Prostate gland (tissue), 2 donors: ENCODE data around the gene FALEC. TPM values are rescaled to one million over a fixed set of nuclear protein-coding genes. Genes with fewer than 3 reads are reported as not detected.
A peak's percentile ranks its signal among the peaks of the same experiment; 100 is the strongest.

Experiments
- DNase-seq: peaks from one replicate; pipeline ENCODE4 v3.0.0-alpha.2; 2019; ENCODE audit warnings: low spot score
- H3K27ac ChIP-seq, 2 donors: fragments of 200-600 bp; sonication (generic); 2 replicates each; pipeline ENCODE4 v1.5.1; 2017 to 2019
- H3K27me3 ChIP-seq: fragments of 200-600 bp; sonication (generic); replicated peaks from 2 replicates; pipeline ENCODE4 v1.5.1; 2019; ENCODE audit not compliant: insufficient read depth
- H3K36me3 ChIP-seq, 2 donors: fragments of 200-600 bp; sonication (generic); 1 replicate in 1 of 2; 2 replicates in 1 of 2; pipeline versions ENCODE4 v1.5.1 to v1.8.1; 2017 to 2019
- H3K4me1 ChIP-seq: fragments of 200-600 bp; sonication (generic); replicated peaks from 2 replicates; pipeline ENCODE4 v1.5.1; 2019
- H3K4me3 ChIP-seq, 2 donors: fragments of 200-600 bp; sonication (generic); 2 replicates each; pipeline ENCODE4 v1.5.1; 2017 to 2019
- H3K9me3 ChIP-seq: fragments of 200-600 bp; sonication (generic); 2 replicates; pipeline ENCODE4 v1.5.1; 2017
- POLR2A ChIP-seq: fragments of 450-650 bp; IDR thresholded peaks from one replicate; pipeline ENCODE4 v1.6.1; 2016; ENCODE audit warnings: antibody characterized with exemption, mild to moderate bottlenecking
- POLR2AphosphoS5 ChIP-seq: sonication (generic); formaldehyde crosslinking; IDR thresholded peaks from one replicate; pipeline ENCODE4 v1.6.1; 2017; ENCODE audit warnings: antibody characterized with exemption
- WGBS: methylation state at CpG from one replicate; pipeline ENCODE4 v1.1.5; 2018; 5-methylcytosine and 5-hydroxymethylcytosine counted together
- intact Hi-C: fragments of 100-400 bp; cut with DNase I; formaldehyde crosslinking; loops from one replicate; pipeline ENCODE4 v1.14.2; 2022
- total RNA-seq, 2 donors: library from RNA; depleted of rRNA; stranded (reverse); fragments of >200 nt; gene quantifications; one replicate each; pipeline ENCODE4 v1.1.0, GENCODE V29; 2016
- TF ChIP-seq, protein P1 (sequence below), 4 experiments: fragments of 200-600 bp in 2 of 4; fragments of 450-650 bp in 2 of 4; sonication (generic) in 2 of 4; IDR thresholded peaks; 1 replicate in 3 of 4; 2 replicates in 1 of 4; pipeline ENCODE4 v1.5.1; 2016 to 2019; ENCODE audit warnings: antibody characterized with exemption in 4 of 4, mild to moderate bottlenecking in 2 of 4, moderate library complexity in 2 of 4

The FALEC gene
- total RNA-seq, 2 donors from 2014 or later, result not detected

DNA sequence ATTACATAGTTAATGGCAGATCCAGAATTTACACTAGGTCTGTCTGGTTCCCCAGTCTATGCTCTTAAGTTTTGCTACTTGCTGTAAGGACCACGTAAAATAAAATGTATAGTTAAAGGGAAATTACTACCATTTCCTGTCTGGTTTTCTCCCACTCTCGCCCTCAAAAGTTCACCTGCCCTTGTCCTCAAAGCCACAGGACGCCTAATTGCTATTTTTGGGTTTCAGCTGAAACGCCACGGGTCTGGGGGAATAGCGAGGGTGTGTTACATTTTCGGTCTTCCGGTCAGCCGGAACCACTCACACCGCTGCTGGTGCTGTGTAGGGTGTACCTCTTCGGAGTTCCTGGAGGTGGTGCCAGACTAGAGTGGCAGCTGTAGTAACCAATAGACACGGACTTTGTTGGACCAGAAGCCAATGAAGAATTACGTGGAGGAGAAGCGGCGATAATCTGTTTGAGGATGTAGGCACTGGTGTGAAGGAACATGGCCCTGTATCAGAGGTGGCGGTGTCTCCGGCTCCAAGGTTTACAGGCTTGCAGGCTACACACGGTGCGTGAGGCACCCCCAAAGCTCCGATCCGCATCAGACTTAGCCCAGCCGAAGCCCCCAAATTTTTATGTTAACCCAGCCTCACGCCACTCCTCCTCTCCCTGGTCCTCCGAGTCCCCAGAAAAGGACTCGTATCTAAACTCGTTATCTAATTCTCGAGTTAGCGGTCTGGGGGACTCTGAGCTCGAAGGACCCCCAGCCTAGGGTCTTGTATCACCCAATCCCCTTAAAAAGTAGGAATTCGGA lies 28.4 kb upstream of the FALEC start, which contains the start of gene TARS2:
TARS2 (plus strand) TSS at position 454 of the 797 bp plus-strand sequence; CDS start at position 486, 32 bp downstream.
- TF ChIP-seq POLR2AphosphoS5 (peak; percentile 97), POLR2A (peak; percentile 60)
- TF ChIP-seq, protein P1, sequence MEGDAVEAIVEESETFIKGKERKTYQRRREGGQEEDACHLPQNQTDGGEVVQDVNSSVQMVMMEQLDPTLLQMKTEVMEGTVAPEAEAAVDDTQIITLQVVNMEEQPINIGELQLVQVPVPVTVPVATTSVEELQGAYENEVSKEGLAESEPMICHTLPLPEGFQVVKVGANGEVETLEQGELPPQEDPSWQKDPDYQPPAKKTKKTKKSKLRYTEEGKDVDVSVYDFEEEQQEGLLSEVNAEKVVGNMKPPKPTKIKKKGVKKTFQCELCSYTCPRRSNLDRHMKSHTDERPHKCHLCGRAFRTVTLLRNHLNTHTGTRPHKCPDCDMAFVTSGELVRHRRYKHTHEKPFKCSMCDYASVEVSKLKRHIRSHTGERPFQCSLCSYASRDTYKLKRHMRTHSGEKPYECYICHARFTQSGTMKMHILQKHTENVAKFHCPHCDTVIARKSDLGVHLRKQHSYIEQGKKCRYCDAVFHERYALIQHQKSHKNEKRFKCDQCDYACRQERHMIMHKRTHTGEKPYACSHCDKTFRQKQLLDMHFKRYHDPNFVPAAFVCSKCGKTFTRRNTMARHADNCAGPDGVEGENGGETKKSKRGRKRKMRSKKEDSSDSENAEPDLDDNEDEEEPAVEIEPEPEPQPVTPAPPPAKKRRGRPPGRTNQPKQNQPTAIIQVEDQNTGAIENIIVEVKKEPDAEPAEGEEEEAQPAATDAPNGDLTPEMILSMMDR (IDR thresholded peaks at IDR 0.05), result peak in 3 of 4 experiments; percentile 16 to 77 (median 68)
- intact Hi-C loops, result loop anchor here (5.0 kb wide), 1 partner anchor 45 kb away; no protein-coding TSS in a partner anchor
- Histone ChIP-seq H3K4me1 (peaks cover 4% of the 10 kb centered on the region), H3K27ac (peak within 1 kb of the TSS; percentile 63 to 80), H3K27me3 (no peaks in the 10 kb centered on the region), H3K9me3 (no peaks in the 10 kb centered on the region), H3K4me3 (peak within 1 kb of the TSS; percentile 50 to 76), H3K36me3 (no peaks in the 10 kb centered on the region)
- DNase-seq, result peak; percentile 96
- under 1% methylated on average over 27 of the region's 30 CpGs for WGBS

DNA sequence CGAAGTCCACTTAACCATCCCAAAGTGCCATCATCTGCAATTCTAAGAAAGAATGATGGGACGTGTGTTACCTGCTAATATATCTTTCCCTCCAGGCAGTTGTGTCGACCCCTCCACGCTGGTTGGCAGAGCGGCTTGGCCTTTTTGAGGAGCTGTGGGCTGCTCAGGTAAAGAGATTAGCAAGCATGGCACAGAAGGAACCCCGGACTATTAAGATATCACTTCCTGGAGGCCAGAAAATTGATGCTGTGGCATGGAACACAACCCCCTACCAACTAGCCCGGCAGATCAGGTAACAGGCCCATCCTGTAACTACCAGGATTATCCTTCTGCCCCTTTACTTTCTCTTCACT lies 27.8 kb upstream of the FALEC start:
- DNase-seq, result no peak
- peak overlapping the region; percentile 50 to 76 for H3K4me3 ChIP-seq
- TF ChIP-seq POLR2A (no peak), POLR2AphosphoS5 (no peak)
- TF ChIP-seq, protein P1 (IDR thresholded peaks at IDR 0.05), result no peak
- intact Hi-C loops, result loop anchor here (5.0 kb wide), 1 partner anchor 45 kb away; no protein-coding TSS in a partner anchor
- H3K4me1 ChIP-seq, result peaks cover 4% of the 10 kb centered on the region
- H3K36me3 ChIP-seq, result no peaks in the 10 kb centered on the region
- H3K27ac ChIP-seq, result peak overlapping the region; percentile 63 to 80
- 3% methylated on average over 7 of the region's 7 CpGs for WGBS
- no peaks in the 10 kb centered on the region for H3K9me3 ChIP-seq
- H3K27me3 ChIP-seq, result no peaks in the 10 kb centered on the region

DNA sequence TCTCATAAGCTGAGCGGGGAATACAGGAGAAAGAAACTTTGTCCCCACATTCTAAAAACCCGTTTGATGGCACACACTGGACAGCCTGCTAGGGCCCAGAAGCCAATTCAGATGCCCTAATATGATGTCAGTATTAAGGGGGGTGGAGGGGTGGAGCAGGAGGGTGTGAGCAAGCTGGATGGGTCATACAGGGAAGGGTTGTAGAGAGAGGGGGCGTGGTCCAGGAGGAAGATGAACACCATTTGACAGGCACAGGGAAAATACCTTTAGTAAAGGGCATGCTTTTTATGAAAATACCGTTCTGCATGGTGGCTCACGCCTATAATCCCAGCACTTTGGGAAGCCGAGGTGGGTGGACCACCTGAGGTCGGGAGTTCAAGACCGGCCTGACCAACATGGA lies 22.4 kb upstream of the FALEC start:
- no peak overlapping the region for H3K27ac ChIP-seq
- intact Hi-C loops, result no loop called here
- no peaks in the 10 kb centered on the region for H3K9me3 ChIP-seq
- DNase-seq, result no peak
- H3K36me3 ChIP-seq, result no peaks in the 10 kb centered on the region
- H3K4me1 ChIP-seq, result no peaks in the 10 kb centered on the region
- 93% methylated on average over 8 of the region's 8 CpGs for WGBS
- TF ChIP-seq POLR2AphosphoS5, result no peak
- TF ChIP-seq, protein P1 (IDR thresholded peaks at IDR 0.05), result no peak
- no peak for TF ChIP-seq POLR2A
- H3K4me3 ChIP-seq, result no peak overlapping the region
- H3K27me3 ChIP-seq, result no peaks in the 10 kb centered on the region

DNA sequence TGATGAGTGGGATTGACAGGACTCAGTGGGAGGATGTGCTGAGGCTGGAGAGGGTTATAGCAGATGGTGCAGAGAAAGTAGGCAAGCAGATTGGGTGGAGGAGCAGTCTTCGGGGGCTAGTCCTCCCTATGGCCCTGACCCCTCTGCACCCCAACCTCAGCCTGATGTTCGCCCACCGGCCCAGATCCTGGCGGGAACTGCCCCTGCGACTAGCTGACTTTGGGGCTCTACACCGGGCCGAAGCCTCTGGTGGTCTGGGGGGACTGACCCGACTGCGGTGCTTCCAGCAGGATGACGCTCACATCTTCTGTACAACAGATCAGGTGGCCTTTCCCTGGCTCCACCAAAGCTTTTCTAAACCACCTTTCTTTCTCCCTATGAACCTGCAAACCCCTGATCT lies 17.2 kb upstream of the FALEC start:
- DNase-seq, result no peak
- no peaks in the 10 kb centered on the region for H3K4me1 ChIP-seq
- intact Hi-C loops, result no loop called here
- 96% methylated on average over 10 of the region's 10 CpGs for WGBS
- peaks cover 0 to 2% of the 10 kb centered on the region in 2 donors for H3K36me3 ChIP-seq
- H3K9me3 ChIP-seq, result no peaks in the 10 kb centered on the region
- no peak overlapping the region for H3K4me3 ChIP-seq
- TF ChIP-seq, protein P1 (IDR thresholded peaks at IDR 0.05), result no peak
- no peak for TF ChIP-seq POLR2A
- no peak for TF ChIP-seq POLR2AphosphoS5
- H3K27ac ChIP-seq, result no peak overlapping the region
- H3K27me3 ChIP-seq, result no peaks in the 10 kb centered on the region

DNA sequence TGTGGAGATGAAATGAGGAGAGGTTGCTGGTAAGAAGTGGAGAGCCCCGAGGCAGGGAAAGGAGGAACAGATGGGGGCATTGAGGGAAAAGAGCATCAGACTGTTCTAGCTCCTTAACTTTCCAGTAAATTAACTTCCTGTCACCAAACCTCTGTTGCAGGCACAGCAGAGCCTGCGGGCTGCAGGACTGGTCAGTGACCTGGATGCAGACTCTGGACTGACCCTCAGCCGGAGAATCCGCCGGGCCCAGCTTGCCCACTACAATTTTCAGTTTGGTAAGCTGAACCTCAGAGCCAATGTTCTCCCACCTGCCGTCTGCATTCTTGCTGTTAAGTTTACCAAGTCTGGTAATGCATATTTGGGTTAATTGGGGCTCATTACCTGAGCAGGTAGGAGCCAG lies 10.1 kb upstream of the FALEC start:
- Histone ChIP-seq H3K27me3 (no peaks in the 10 kb centered on the region), H3K36me3 (peaks cover 4 to 9% of the 10 kb centered on the region in 2 donors), H3K4me1 (no peaks in the 10 kb centered on the region), H3K27ac (no peak overlapping the region), H3K9me3 (no peaks in the 10 kb centered on the region), H3K4me3 (no peak overlapping the region)
- intact Hi-C loops, result no loop called here
- no peak for DNase-seq
- WGBS, result 80% methylated on average over 6 of the region's 6 CpGs
- TF ChIP-seq POLR2A (no peak), POLR2AphosphoS5 (no peak)
- TF ChIP-seq, protein P1 (IDR thresholded peaks at IDR 0.05), result no peak
